ENCODE data around the gene TRAFD1. TPM values are rescaled to one million over a fixed set of nuclear protein-coding genes. Genes with fewer than 3 reads are reported as not detected.
A peak's percentile ranks its signal among the peaks of the same experiment; 100 is the strongest.

The TRAFD1 gene
- total RNA-seq, 4 donors from 2014 or later, result 44.6 to 88.1 (median 54.6) TPM

GRCh38 chr12:112162241-112162790, 37.0 kb downstream of the TRAFD1 start:
- no peak overlapping the region for H3K4me3 ChIP-seq
- 94% methylated on average over 12 of the region's 12 CpGs for WGBS
- no peak overlapping the region for H3K27ac ChIP-seq
- peaks cover 6% of the 10 kb centered on the region for H3K9me3 ChIP-seq
- H3K27me3 ChIP-seq, result no peaks in the 10 kb centered on the region
- peaks cover 83% of the 10 kb centered on the region for H3K36me3 ChIP-seq
- TF ChIP-seq POLR2A (IDR thresholded peaks at IDR 0.05) (no peak), CTCF (IDR thresholded peaks at IDR 0.05) (no peak), POLR2AphosphoS5 (IDR thresholded peaks at IDR 0.05) (no peak), EP300 (IDR thresholded peaks at IDR 0.05) (no peak)
- DNase-seq (ENCODE audit: low spot score in 2 of 2), result peak in 1 of 2 donors; percentile 32
- no peaks in the 10 kb centered on the region for H3K4me1 ChIP-seq

- Histone ChIP-seq H3K27ac (no peak overlapping the region), H3K4me1 (no peaks in the 10 kb centered on the region), H3K9me3 (peaks cover 5% of the 10 kb centered on the region), H3K27me3 (no peaks in the 10 kb centered on the region), H3K36me3 (peaks cover 84% of the 10 kb centered on the region), H3K4me3 (no peak overlapping the region)
- no peak for DNase-seq (ENCODE audit: low spot score in 2 of 2)
- 40% methylated on average over 1 of the region's 8 CpGs for WGBS
- TF ChIP-seq POLR2AphosphoS5 (IDR thresholded peaks at IDR 0.05) (no peak), POLR2A (IDR thresholded peaks at IDR 0.05) (no peak), EP300 (IDR thresholded peaks at IDR 0.05) (no peak), CTCF (IDR thresholded peaks at IDR 0.05) (no peak)
Observed at GRCh38 chr12:112163056-112163455, 37.7 kb downstream of the TRAFD1 start.

- DNase-seq (ENCODE audit: low spot score in 2 of 2), result peak in 1 of 2 donors; percentile 68
- WGBS, result 89% methylated on average over 11 of the region's 22 CpGs
- Histone ChIP-seq H3K36me3 (peaks cover 84% of the 10 kb centered on the region), H3K4me3 (no peak overlapping the region), H3K27ac (no peak overlapping the region), H3K4me1 (no peaks in the 10 kb centered on the region), H3K9me3 (peaks cover 1% of the 10 kb centered on the region), H3K27me3 (no peaks in the 10 kb centered on the region)
- no peak for TF ChIP-seq CTCF (IDR thresholded peaks at IDR 0.05)
- TF ChIP-seq POLR2AphosphoS5 (IDR thresholded peaks at IDR 0.05), result no peak
- no peak for TF ChIP-seq POLR2A (IDR thresholded peaks at IDR 0.05)
- TF ChIP-seq EP300 (IDR thresholded peaks at IDR 0.05), result no peak
Observed at GRCh38 chr12:112163471-112163991, 38.2 kb downstream of the TRAFD1 start.

- peaks cover 84% of the 10 kb centered on the region for H3K36me3 ChIP-seq
- no peak for TF ChIP-seq POLR2AphosphoS5 (IDR thresholded peaks at IDR 0.05)
- no peak for TF ChIP-seq CTCF (IDR thresholded peaks at IDR 0.05)
- TF ChIP-seq POLR2A (IDR thresholded peaks at IDR 0.05), result no peak
- no peak for TF ChIP-seq EP300 (IDR thresholded peaks at IDR 0.05)
- no peak overlapping the region for H3K27ac ChIP-seq
- WGBS, result 98% methylated on average over 12 of the region's 26 CpGs
- H3K27me3 ChIP-seq, result no peaks in the 10 kb centered on the region
- peak; percentile 32 to 74 for DNase-seq (ENCODE audit: low spot score in 2 of 2)
- no peaks in the 10 kb centered on the region for H3K4me1 ChIP-seq
- H3K9me3 ChIP-seq, result no peaks in the 10 kb centered on the region
- H3K4me3 ChIP-seq, result no peak overlapping the region
Observed at GRCh38 chr12:112164011-112164660, 38.8 kb downstream of the TRAFD1 start.

- H3K36me3 ChIP-seq, result peaks cover 82% of the 10 kb centered on the region
- DNase-seq (ENCODE audit: low spot score in 2 of 2), result no peak
Observed at GRCh38 chr12:112165624-112166023, 40.3 kb downstream of the TRAFD1 start.

More at GRCh38 chr12:112165624-112166023, 40.3 kb downstream of the TRAFD1 start:
- Histone ChIP-seq H3K4me1 (no peaks in the 10 kb centered on the region), H3K27ac (no peak overlapping the region), H3K9me3 (no peaks in the 10 kb centered on the region), H3K27me3 (no peaks in the 10 kb centered on the region), H3K4me3 (no peak overlapping the region)
- no peak for TF ChIP-seq EP300 (IDR thresholded peaks at IDR 0.05)
- TF ChIP-seq POLR2A (IDR thresholded peaks at IDR 0.05), result no peak
- no peak for TF ChIP-seq POLR2AphosphoS5 (IDR thresholded peaks at IDR 0.05)
- TF ChIP-seq CTCF (IDR thresholded peaks at IDR 0.05), result no peak
- 96% methylated on average over 13 of the region's 13 CpGs for WGBS

All from suprapubic skin (tissue), 4 donors.